ENCODE measurements around the gene PLCL2.

Gene PLCL2

DNA sequence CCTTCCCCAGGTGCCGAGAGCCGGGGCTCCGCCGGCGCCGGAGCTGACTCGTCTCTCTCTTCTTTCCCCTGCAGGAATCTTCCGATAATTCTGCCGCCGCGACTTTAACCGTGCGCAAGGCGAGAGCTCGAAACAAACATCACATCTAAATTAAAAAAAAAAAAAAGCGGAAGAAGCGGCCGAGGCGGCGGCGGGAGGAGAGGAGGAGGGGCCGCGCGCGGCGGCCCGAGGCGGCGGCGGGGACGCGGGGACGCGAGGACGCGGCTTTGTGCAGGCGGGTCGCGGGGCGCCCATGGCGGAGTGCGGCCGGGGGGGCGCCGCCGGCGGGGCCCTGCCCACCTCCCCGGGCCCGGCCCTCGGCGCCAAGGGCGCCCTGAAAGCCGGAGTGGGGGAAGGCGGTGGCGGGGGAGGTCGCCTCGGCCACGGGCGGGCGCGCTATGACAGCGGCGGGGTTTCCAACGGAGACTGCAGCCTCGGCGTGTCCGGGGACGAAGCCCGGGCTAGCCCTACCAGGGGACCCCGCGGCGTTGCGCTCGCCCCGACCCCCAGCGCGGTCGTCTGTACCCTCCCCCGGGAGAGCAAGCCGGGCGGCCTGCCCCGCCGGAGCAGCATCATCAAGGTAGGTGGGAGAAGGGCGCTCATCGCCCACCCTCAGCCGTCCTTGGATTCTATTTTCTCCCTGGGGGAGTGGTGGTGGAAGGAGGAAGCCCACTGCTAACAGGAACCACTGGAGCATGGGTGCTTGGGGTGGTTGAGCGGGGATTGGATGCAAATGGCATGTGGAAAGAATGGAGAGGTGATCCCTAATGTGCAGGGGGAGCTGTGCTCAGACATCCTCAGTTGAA lies at the start of gene PLCL2:
Gene PLCL2, plus strand, starts transcription at position 208 of the 845 bp plus-strand sequence. Its CDS starts 85 bp downstream, at position 293.
- peak within 1 kb of the TSS; percentile 82 for H3K4me3 ChIP-seq (ENCODE audit: low read depth, low read length)
- H3K36me3 ChIP-seq (ENCODE audit: control insufficient read depth, insufficient read depth, low read length), result no peaks in the 10 kb centered on the region
- peak within 1 kb of the TSS; percentile 1; the same call in 1 of the 2 replicates for H3K9ac ChIP-seq (ENCODE audit: low read depth, low read length)
- peaks cover 36% of the 10 kb centered on the region for H3K4me1 ChIP-seq (ENCODE audit: control insufficient read depth, insufficient read depth, low read length)
- H3K27me3 ChIP-seq (ENCODE audit: control insufficient read depth, insufficient read depth, low read length), result peaks cover 59% of the 10 kb centered on the region
- H3K27ac ChIP-seq (ENCODE audit: low read depth, low read length), result no peak within 1 kb of the TSS
- no peaks in the 10 kb centered on the region for H3K9me3 ChIP-seq (ENCODE audit: control insufficient read depth, insufficient read depth, low read length)

DNA sequence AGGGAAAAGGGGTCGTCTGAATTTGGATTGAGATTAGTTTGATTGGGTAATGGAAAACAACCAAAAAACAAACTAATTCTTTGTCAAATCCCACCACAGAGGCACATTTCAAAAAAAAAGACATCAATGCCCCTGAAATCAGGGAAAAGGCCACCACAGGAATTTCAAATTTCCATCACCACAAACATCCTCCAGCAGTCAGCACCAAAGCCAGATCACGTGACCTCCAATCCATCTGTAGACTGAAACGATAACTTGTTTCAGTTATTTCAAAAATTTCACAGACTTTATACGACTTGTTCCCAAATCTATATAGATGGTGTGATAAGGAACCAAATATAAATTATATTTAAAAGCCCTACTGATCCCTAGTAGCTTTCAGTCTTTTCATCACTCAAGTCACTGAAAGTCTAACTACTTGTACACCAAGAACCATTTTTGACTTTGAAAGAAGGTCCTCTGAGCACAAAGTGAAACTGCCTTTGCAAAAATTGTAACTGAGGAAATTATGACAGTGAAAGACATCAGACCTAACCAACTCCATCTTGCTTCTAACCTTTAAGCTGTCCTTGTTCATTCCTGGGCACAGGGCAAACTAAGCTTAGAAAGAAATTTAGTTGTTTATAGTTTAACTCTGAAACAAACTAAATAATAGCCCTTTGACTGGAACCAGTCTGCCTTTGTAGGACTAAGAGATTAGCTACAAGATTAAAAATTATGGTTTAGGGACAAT lies 48.1 kb upstream of the PLCL2 start:
- Histone ChIP-seq H3K4me1 (ENCODE audit: control insufficient read depth, insufficient read depth, low read length) (peaks cover 10% of the 10 kb centered on the region; the same call in 1 of the 2 replicates), H3K27me3 (ENCODE audit: control insufficient read depth, insufficient read depth, low read length) (no peaks in the 10 kb centered on the region), H3K27ac (ENCODE audit: low read depth, low read length) (no peak overlapping the region), H3K9ac (ENCODE audit: low read depth, low read length) (no peak overlapping the region), H3K4me3 (ENCODE audit: low read depth, low read length) (no peak overlapping the region), H3K9me3 (ENCODE audit: control insufficient read depth, insufficient read depth, low read length) (no peaks in the 10 kb centered on the region), H3K36me3 (ENCODE audit: control insufficient read depth, insufficient read depth, low read length) (no peaks in the 10 kb centered on the region)

DNA sequence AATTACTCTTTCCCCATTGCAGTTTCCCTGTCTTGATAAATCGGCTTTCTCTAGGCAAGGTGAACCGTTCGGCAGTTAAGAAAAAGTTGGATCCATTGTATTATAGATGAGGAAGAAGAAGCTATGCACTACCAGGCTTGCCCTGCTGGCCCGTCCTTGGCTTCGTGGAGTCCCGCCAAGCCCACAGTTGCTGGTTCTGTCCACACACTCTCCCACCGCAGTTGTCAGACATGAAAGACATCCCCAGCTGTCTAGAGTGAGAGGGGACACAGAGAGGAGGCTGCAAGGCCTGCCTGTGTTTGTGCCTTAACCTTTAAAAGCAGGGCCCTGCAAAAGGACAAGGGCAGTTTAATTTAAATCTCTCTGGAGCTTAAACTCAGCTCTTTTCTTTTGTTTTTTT lies 47.2 kb upstream of the PLCL2 start:
- Histone ChIP-seq H3K9me3 (ENCODE audit: control insufficient read depth, insufficient read depth, low read length) (no peaks in the 10 kb centered on the region), H3K27ac (ENCODE audit: low read depth, low read length) (no peak overlapping the region), H3K27me3 (ENCODE audit: control insufficient read depth, insufficient read depth, low read length) (no peaks in the 10 kb centered on the region), H3K36me3 (ENCODE audit: control insufficient read depth, insufficient read depth, low read length) (no peaks in the 10 kb centered on the region), H3K4me3 (ENCODE audit: low read depth, low read length) (no peak overlapping the region), H3K9ac (ENCODE audit: low read depth, low read length) (no peak overlapping the region), H3K4me1 (ENCODE audit: control insufficient read depth, insufficient read depth, low read length) (peaks cover 16% of the 10 kb centered on the region)

DNA sequence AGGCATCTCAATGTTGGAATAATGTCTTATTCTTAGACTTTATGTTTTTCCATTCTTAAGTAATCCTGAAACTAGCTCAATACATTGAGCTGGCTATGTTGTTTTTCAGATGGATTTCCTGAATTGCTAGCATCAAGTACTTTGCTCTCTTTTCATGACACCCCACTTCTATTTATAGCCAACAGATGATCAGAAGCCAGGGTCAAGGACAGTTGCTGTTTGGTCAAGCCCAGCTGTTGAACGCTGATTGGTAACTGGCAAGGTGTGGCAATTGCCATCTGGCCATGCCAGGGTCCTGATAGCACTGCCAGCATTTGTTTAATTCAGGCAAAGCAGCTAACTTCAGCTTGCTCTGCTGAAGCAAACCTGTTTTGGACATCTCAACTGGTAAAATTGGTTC lies 46.2 kb upstream of the PLCL2 start:
- no peak overlapping the region for H3K9ac ChIP-seq (ENCODE audit: low read depth, low read length)
- no peak overlapping the region for H3K4me3 ChIP-seq (ENCODE audit: low read depth, low read length)
- H3K4me1 ChIP-seq (ENCODE audit: control insufficient read depth, insufficient read depth, low read length), result peaks cover 20% of the 10 kb centered on the region
- no peaks in the 10 kb centered on the region for H3K36me3 ChIP-seq (ENCODE audit: control insufficient read depth, insufficient read depth, low read length)
- H3K27ac ChIP-seq (ENCODE audit: low read depth, low read length), result no peak overlapping the region
- no peaks in the 10 kb centered on the region for H3K9me3 ChIP-seq (ENCODE audit: control insufficient read depth, insufficient read depth, low read length)
- no peaks in the 10 kb centered on the region for H3K27me3 ChIP-seq (ENCODE audit: control insufficient read depth, insufficient read depth, low read length)

DNA sequence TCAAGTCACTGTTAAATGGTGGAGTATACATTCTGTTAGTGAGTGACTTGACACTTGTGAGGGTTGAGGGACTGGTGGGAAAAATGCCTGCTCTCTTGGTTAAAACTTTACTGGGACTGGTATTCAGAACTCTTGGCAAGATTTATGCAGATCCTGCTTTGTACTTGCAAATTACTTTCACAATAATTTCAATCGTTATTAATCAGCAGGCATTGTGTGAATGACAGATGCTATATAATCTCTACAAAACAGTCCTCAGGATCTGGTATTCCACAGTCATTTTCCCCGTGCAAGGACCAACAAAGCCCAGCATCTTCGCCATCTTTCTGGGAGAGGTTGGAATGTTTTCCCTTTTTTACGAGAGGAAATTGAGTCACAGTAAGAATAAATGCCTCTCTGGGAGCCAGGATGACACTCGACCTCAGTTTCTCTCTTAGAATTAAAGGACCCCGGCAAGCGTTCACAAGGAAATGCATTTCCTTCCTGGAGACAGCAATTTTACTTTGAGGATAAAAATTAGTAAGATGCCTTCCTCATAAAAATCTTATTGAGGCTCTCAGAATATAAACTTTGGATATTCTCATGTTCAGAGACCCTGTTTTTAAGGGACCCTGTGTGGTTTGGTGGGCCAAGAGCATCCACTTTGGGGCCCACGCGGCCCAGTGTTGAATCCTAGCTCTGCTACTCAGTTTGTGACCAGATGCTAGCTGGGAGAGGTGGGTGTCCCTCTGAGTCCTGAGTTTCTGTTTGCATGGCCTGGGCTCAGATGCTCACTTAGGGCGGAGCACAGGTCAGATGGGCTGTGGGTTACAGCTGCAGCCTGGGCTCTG lies 45.3 kb upstream of the PLCL2 start:
- H3K4me1 ChIP-seq (ENCODE audit: control insufficient read depth, insufficient read depth, low read length), result peaks cover 20% of the 10 kb centered on the region
- H3K9me3 ChIP-seq (ENCODE audit: control insufficient read depth, insufficient read depth, low read length), result no peaks in the 10 kb centered on the region
- no peaks in the 10 kb centered on the region for H3K36me3 ChIP-seq (ENCODE audit: control insufficient read depth, insufficient read depth, low read length)
- no peak overlapping the region for H3K27ac ChIP-seq (ENCODE audit: low read depth, low read length)
- no peak overlapping the region for H3K4me3 ChIP-seq (ENCODE audit: low read depth, low read length)
- no peak overlapping the region for H3K9ac ChIP-seq (ENCODE audit: low read depth, low read length)
- no peaks in the 10 kb centered on the region for H3K27me3 ChIP-seq (ENCODE audit: control insufficient read depth, insufficient read depth, low read length)

DNA sequence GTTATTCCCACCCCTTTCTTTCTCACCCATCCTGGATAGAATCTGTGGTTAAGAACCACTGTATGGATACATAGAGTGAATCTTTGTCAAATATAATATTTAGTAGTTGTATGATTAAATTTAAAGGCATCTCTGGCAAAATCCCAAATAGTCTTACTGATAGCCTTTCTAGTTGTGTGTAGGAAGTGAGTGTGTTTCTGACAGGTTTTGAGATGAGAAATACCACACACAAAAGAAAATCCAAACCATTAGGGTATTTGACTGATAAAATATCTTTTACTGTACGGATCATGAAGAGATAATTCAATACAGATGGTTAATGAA lies 44.7 kb upstream of the PLCL2 start:
- Histone ChIP-seq H3K36me3 (ENCODE audit: control insufficient read depth, insufficient read depth, low read length) (no peaks in the 10 kb centered on the region), H3K9me3 (ENCODE audit: control insufficient read depth, insufficient read depth, low read length) (no peaks in the 10 kb centered on the region), H3K9ac (ENCODE audit: low read depth, low read length) (no peak overlapping the region), H3K4me1 (ENCODE audit: control insufficient read depth, insufficient read depth, low read length) (peaks cover 20% of the 10 kb centered on the region), H3K27ac (ENCODE audit: low read depth, low read length) (no peak overlapping the region), H3K27me3 (ENCODE audit: control insufficient read depth, insufficient read depth, low read length) (no peaks in the 10 kb centered on the region), H3K4me3 (ENCODE audit: low read depth, low read length) (no peak overlapping the region)

DNA sequence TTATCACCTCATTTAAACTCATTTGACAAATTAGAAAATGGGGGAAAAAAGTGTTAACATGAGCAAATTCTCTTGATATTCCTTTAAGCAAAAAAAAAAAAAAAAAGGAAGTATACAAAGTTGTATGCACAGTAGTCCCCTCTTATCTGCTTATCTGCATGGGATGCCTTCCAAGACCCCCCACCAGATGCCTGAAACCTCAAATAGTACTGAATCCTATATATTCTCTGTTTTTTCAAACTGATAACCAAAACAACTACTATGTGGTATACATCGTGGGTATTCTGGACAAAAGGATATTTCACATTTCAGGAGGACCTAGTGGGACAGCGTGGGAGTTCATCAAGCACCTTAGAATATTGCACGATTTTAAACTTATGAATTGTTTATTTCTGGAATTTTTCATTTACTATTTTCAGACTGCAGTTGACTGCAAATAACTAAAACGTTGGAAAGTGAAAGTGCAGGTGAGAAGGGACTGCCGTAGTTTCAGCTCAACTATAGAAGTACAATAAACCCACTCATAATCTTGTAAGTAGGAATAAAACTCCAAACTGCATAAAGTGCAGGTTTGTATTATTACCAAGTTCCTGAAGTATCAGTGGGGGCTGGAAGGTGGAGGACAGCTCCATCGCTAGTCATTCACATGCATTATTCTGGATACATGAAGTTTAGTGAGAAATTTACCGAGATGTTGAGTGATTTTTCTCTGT lies 43.6 kb upstream of the PLCL2 start:
- no peak overlapping the region for H3K9ac ChIP-seq (ENCODE audit: low read depth, low read length)

DNA sequence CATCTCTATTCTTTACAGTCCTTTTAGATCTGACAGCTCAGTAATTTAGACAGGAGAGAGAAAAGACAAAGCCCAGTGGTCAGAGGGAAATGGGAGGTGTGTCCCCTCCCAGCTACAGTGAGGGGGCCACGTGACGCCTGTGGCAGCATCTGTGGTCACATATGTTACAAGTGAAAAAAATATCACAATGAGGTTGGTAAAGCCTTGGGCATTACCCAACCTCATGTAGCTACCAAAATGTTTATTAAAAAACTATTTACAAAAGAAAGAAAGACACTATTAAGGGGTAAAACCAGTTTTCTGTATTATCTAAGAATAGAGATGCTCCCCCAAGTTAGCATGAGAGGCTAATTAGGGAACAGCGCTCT lies 42.9 kb upstream of the PLCL2 start:
- Histone ChIP-seq H3K9ac (ENCODE audit: low read depth, low read length) (no peak overlapping the region), H3K27me3 (ENCODE audit: control insufficient read depth, insufficient read depth, low read length) (no peaks in the 10 kb centered on the region), H3K9me3 (ENCODE audit: control insufficient read depth, insufficient read depth, low read length) (no peaks in the 10 kb centered on the region), H3K27ac (ENCODE audit: low read depth, low read length) (no peak overlapping the region), H3K4me3 (ENCODE audit: low read depth, low read length) (no peak overlapping the region), H3K4me1 (ENCODE audit: control insufficient read depth, insufficient read depth, low read length) (peaks cover 20% of the 10 kb centered on the region), H3K36me3 (ENCODE audit: control insufficient read depth, insufficient read depth, low read length) (no peaks in the 10 kb centered on the region)

More for the DNA sequence above, 43.6 kb upstream of the PLCL2 start:
- peaks cover 20% of the 10 kb centered on the region for H3K4me1 ChIP-seq (ENCODE audit: control insufficient read depth, insufficient read depth, low read length)
- H3K4me3 ChIP-seq (ENCODE audit: low read depth, low read length), result no peak overlapping the region
- H3K27me3 ChIP-seq (ENCODE audit: control insufficient read depth, insufficient read depth, low read length), result no peaks in the 10 kb centered on the region
- H3K27ac ChIP-seq (ENCODE audit: low read depth, low read length), result no peak overlapping the region
- H3K36me3 ChIP-seq (ENCODE audit: control insufficient read depth, insufficient read depth, low read length), result no peaks in the 10 kb centered on the region
- H3K9me3 ChIP-seq (ENCODE audit: control insufficient read depth, insufficient read depth, low read length), result no peaks in the 10 kb centered on the region

DNA sequence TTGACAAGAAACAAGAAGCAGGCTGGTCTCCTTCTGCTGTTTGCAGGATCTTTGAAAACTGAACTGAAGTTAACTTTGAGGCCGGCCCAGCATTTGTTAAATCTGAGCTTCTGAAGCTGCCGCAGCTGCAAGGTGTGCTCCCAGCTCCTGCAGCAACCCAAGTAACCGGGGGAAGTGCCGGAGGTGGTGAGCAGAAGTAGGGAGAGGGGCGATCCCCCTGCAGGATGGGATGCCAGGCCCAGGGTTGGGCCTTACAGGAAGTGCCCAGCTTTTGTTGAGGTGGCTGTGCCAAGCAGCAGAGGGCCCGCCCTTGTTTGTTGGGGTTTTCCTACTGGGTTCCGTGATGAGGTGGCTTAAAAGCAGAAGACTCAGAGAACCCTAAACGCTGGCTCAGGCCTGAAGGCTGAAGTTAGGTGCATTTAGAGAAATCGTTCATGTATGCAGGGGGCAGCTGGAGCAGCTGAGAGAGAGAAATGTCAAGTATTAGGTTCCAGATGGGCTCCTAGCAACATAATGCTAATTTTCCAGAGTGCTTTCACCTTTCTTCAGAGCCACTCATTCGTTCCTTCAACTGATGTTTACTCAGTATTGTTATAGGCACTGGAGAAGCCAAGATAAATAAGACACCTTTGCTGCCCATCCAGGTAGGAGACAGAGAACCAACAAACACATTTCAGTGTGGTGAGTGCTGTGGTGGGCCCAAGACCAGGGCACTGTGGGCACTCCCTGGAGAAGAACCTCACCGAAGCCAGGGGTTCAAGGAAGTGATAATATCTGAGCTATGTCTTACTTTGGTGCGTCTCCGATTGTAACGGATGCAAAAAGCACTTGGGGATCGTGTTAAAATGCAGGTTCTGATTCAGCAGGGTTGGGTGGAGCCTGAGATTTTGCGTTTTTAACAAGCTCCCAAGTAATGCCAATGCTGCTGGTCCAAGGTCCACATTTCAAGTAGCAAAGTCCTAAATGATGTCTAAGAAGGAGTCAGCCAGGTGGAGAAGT lies 42.2 kb upstream of the PLCL2 start:
- Histone ChIP-seq H3K9me3 (ENCODE audit: control insufficient read depth, insufficient read depth, low read length) (no peaks in the 10 kb centered on the region), H3K9ac (ENCODE audit: low read depth, low read length) (no peak overlapping the region), H3K36me3 (ENCODE audit: control insufficient read depth, insufficient read depth, low read length) (no peaks in the 10 kb centered on the region), H3K27me3 (ENCODE audit: control insufficient read depth, insufficient read depth, low read length) (no peaks in the 10 kb centered on the region), H3K4me1 (ENCODE audit: control insufficient read depth, insufficient read depth, low read length) (peaks cover 15% of the 10 kb centered on the region), H3K27ac (ENCODE audit: low read depth, low read length) (no peak overlapping the region), H3K4me3 (ENCODE audit: low read depth, low read length) (no peak overlapping the region)

DNA sequence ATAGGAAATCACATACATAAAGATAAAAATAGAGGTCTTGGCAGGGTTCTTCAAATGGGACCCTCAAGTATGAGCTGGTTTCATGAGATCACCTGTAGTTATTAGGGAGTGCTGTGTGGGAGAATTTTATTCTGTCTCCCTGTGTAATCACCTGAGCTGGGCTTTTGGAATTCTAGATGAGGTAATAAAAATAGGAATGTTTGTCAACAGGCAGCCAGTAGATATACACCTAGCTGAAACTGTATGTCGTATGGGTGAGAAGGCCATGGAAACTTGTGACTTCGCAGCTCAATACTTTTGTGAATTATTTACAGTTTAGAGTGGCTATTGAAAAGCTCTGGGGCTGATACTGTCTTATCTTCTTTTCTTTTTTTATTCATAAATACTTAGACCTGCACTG lies 40.5 kb upstream of the PLCL2 start:
- Histone ChIP-seq H3K4me1 (ENCODE audit: control insufficient read depth, insufficient read depth, low read length) (peaks cover 13% of the 10 kb centered on the region), H3K9ac (ENCODE audit: low read depth, low read length) (no peak overlapping the region), H3K27me3 (ENCODE audit: control insufficient read depth, insufficient read depth, low read length) (no peaks in the 10 kb centered on the region), H3K9me3 (ENCODE audit: control insufficient read depth, insufficient read depth, low read length) (no peaks in the 10 kb centered on the region), H3K27ac (ENCODE audit: low read depth, low read length) (no peak overlapping the region), H3K36me3 (ENCODE audit: control insufficient read depth, insufficient read depth, low read length) (no peaks in the 10 kb centered on the region), H3K4me3 (ENCODE audit: low read depth, low read length) (no peak overlapping the region)

Measured in HUES48 (cell line).